Forelimb muscle (tissue), 1 donor: Measurements from ENCODE around the gene SHBG. TPM values are rescaled to one million over a fixed set of nuclear protein-coding genes. Genes with fewer than 3 reads are reported as not detected.
A peak's percentile ranks its signal among the peaks of the same experiment; 100 is the strongest.
"Not testable (repeated sequence)": the region's sequence is repeated elsewhere in the genome, so short reads cannot be mapped to it uniquely, and the experiment has no call there.

Experiments used
- DNase-seq: peaks from one replicate; pipeline ENCODE4 v3.0.0-alpha.2; 2013; ENCODE audit warnings: low read depth
- polyA plus RNA-seq: library from polyadenylated mRNA; unstranded; fragments of 120-200 nt; gene quantifications from one replicate; pipeline ENCODE4 v1.2.1, GENCODE V29; 2013; ENCODE audit not compliant: insufficient read length

SHBG gene
- 0.51 TPM for polyA plus RNA-seq

GRCh38 chr17:7629939-7630571, at the start of gene SHBG:
TSS of gene SHBG (plus strand) at chr17:7630135. CDS start at chr17:7630173, 38 bp downstream.
- no peak for DNase-seq

GRCh38 chr17:7580604-7581575, 49.0 kb upstream of the SHBG start:
- no peak for DNase-seq

GRCh38 chr17:7582396-7583252, 47.3 kb upstream of the SHBG start:
- DNase-seq = no peak

GRCh38 chr17:7583253-7584109, 46.5 kb upstream of the SHBG start, which contains the start of gene MPDU1:
TSS of gene MPDU1 (plus strand) at chr17:7583852. CDS start at chr17:7583863, 11 bp downstream.
- DNase-seq = peak; percentile 98

GRCh38 chr17:7586673-7587419, 43.1 kb upstream of the SHBG start:
- DNase-seq = no peak

- DNase-seq = no peak
Measured at GRCh38 chr17:7587420-7588151, 42.3 kb upstream of the SHBG start.

- DNase-seq = no peak
Measured at GRCh38 chr17:7588553-7589203, 41.3 kb upstream of the SHBG start.

GRCh38 chr17:7589204-7589868, 40.6 kb upstream of the SHBG start:
- DNase-seq = peak; percentile 76

- DNase-seq = no peak
Measured at GRCh38 chr17:7589891-7590691, 39.8 kb upstream of the SHBG start, which contains the start of gene SOX15. TSS of gene SOX15 (minus strand) at chr17:7590094. CDS start at chr17:7589676, 418 bp downstream.

GRCh38 chr17:7590743-7591142, 39.2 kb upstream of the SHBG start:
- DNase-seq = no peak

- no peak for DNase-seq
Measured at GRCh38 chr17:7591596-7591995, 38.3 kb upstream of the SHBG start.

- no peak for DNase-seq
Measured at GRCh38 chr17:7592422-7593021, 37.4 kb upstream of the SHBG start.

GRCh38 chr17:7593296-7593695, 36.6 kb upstream of the SHBG start:
- no peak for DNase-seq

GRCh38 chr17:7597561-7597960, 32.4 kb upstream of the SHBG start:
- DNase-seq = not testable (repeated sequence)

- DNase-seq = no peak
Measured at GRCh38 chr17:7606280-7606679, 23.7 kb upstream of the SHBG start.

- DNase-seq = no peak
Measured at GRCh38 chr17:7610641-7611040, 19.3 kb upstream of the SHBG start.
